HFFc6 (cell line): Measurements from ENCODE around the gene BCR. TPM values are rescaled to one million over a fixed set of nuclear protein-coding genes. Genes with fewer than 3 reads are reported as not detected.

Experiments
- DNase-seq: peaks from one replicate; pipeline ENCODE4 v3.0.0-alpha.2; 2018
- H3K27ac Mint-ChIP-seq: 2 replicates; pipeline ENCODE4 v1.8.0; 2020; ENCODE audit warnings: mild to moderate bottlenecking, mixed read lengths
- H3K27me3 Mint-ChIP-seq: 2 replicates; pipeline ENCODE4 v1.8.0; 2021; ENCODE audit warnings: mild to moderate bottlenecking, moderate library complexity, mixed read lengths; ENCODE audit not compliant: insufficient read depth
- H3K36me3 Mint-ChIP-seq: 2 replicates; pipeline ENCODE4 v1.8.0; 2021; ENCODE audit warnings: low read depth, mixed read lengths
- H3K4me1 Mint-ChIP-seq: 2 replicates; pipeline ENCODE4 v1.8.0; 2020; ENCODE audit warnings: low read depth, mixed read lengths
- H3K4me3 Mint-ChIP-seq: 2 replicates; pipeline ENCODE4 v1.8.0; 2020; ENCODE audit warnings: mild to moderate bottlenecking, moderate library complexity, mixed read lengths
- H3K9me3 Mint-ChIP-seq: 2 replicates; pipeline ENCODE4 v1.8.0; 2020; ENCODE audit warnings: mild to moderate bottlenecking, mixed read lengths
- CTCF ChIP-seq: fragments of 200-600 bp; sonication (generic); IDR thresholded peaks from 2 replicates; pipeline ENCODE4 v1.5.0; 2021; ENCODE audit warnings: antibody characterized with exemption, mild to moderate bottlenecking
- total RNA-seq, 6 experiments: library from RNA; stranded (reverse); fragmentation: NEBNext Ultra II Directional; extraction: Animal tissue kit (Norgen Biotek cat#: 25700); gene quantifications; 2 replicates in 1 of 6; 3 replicates in 5 of 6; pipeline ENCODE4 v1.2.3, GENCODE V29; 2021

The BCR gene
- total RNA-seq, 6 experiments from 2014 or later: 28.0 to 41.3 (median 31.3) TPM

GRCh38 chr22:23143119-23143518, 37.2 kb upstream of the BCR start:
- Mint-ChIP-seq H3K27ac (peak overlapping the region; percentile 94; the same call in 1 of the 2 replicates), H3K36me3 (no peaks in the 10 kb centered on the region), H3K4me1 (peaks cover 43% of the 10 kb centered on the region), H3K27me3 (peaks cover 3% of the 10 kb centered on the region), H3K9me3 (no peaks in the 10 kb centered on the region), H3K4me3 (no peak overlapping the region)
- TF ChIP-seq CTCF: no peak
- no peak for DNase-seq

GRCh38 chr22:23144432-23144831, 35.9 kb upstream of the BCR start:
- H3K4me3 Mint-ChIP-seq: peak overlapping the region; percentile 94
- H3K36me3 Mint-ChIP-seq: no peaks in the 10 kb centered on the region

DNA sequence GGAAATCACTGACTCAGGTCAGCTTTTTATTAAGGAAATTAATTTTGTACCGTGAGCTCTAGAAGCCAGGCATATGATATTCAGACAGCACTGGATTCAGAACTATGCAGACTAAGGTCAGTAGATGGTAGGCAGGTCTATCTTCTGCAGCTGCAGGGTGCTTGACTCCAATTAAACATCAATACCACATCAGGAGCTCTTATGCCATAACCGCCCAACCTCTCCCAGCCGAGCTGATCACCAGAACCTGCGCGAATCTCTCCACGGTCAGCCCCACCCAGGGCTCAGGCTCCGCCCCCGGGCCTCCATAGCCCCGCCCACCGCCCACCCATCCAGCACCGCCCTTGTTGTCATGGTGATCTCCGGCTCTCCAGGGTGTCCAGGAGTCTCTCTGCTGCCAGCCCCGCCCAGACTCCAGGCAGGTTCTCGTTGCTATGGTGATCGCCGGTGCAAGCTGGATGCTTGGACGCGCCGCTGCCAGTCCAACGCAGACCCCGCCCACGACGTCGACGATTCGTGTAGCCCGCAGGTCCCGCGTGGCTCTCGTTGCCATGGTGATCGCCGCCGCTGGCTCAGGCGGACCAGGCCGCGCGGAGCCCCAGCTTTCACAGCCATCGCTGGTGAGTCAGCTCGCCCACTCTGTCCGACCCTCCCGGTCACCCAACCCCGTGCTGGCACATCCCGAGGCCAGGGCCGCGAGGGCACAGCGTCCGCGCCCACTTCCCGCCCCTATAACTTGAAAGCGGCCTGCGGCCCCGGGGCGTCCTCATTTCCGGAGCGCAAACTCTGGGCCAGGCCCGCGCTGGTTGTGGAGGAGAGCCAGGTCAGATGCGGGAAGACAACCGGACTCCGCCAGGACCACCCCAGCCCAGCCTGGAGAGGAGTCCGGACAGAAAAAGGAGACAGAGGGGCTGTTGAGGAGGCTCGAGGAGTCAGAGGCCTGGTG, 35.1 kb upstream of the BCR start, which contains the start of gene RAB36:
TSS of gene RAB36 (plus strand) at position 546 of the 946 bp plus-strand sequence. CDS start 1,140 bp downstream, outside the sequence.
- Mint-ChIP-seq H3K9me3 (no peaks in the 10 kb centered on the region), H3K27me3 (peaks cover 2% of the 10 kb centered on the region), H3K4me3 (peak within 1 kb of the TSS; percentile 94), H3K27ac (peak within 1 kb of the TSS; percentile 95), H3K36me3 (no peaks in the 10 kb centered on the region), H3K4me1 (peaks cover 36% of the 10 kb centered on the region)
- TF ChIP-seq CTCF: no peak
- DNase-seq: peak; percentile 100

More at GRCh38 chr22:23144432-23144831, 35.9 kb upstream of the BCR start:
- DNase-seq: no peak
- TF ChIP-seq CTCF: no peak
- H3K27me3 Mint-ChIP-seq: peaks cover 3% of the 10 kb centered on the region
- peaks cover 36% of the 10 kb centered on the region for H3K4me1 Mint-ChIP-seq
- peak overlapping the region; percentile 95; the same call in 1 of the 2 replicates for H3K27ac Mint-ChIP-seq
- no peaks in the 10 kb centered on the region for H3K9me3 Mint-ChIP-seq

DNA sequence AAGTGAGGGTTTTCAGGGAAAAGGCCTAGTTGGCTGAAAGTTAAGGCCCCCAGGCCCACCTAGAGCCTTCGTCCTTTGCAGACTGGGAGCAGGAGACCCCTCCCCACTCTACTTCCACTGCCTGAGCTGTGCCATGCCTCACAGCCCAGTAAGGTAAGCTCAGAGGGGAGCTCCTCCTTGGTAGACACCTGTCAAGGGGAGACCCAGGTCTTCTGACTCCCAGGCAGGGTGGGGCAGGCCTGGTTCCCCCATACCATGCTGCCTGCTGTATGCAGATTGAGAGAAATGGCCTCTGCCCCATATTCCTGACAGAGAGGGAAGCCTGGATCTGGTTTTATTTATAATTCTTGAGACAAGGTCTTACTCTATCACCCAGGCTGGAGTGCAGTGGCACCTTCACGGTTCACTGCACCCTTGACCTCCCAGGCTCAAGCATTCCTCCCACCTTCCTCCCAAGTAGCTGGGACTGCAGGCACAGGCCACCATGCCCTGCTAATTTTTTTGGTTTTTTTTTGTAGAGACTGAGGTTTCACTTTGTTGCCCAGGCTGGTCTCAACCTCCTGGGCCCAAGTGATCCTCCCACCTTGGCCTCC, 34.3 kb upstream of the BCR start:
- peak overlapping the region; percentile 95 for H3K27ac Mint-ChIP-seq
- H3K36me3 Mint-ChIP-seq: no peaks in the 10 kb centered on the region
- peaks cover under 1% of the 10 kb centered on the region for H3K27me3 Mint-ChIP-seq
- peaks cover 36% of the 10 kb centered on the region for H3K4me1 Mint-ChIP-seq
- no peak for TF ChIP-seq CTCF
- H3K4me3 Mint-ChIP-seq: peak overlapping the region; percentile 94
- no peak for DNase-seq
- no peaks in the 10 kb centered on the region for H3K9me3 Mint-ChIP-seq

GRCh38 chr22:23146478-23147205, 33.7 kb upstream of the BCR start:
- TF ChIP-seq CTCF: no peak
- Mint-ChIP-seq H3K27ac (peak overlapping the region; percentile 95), H3K36me3 (no peaks in the 10 kb centered on the region), H3K4me1 (peaks cover 36% of the 10 kb centered on the region), H3K4me3 (peak overlapping the region; percentile 94), H3K9me3 (no peaks in the 10 kb centered on the region), H3K27me3 (no peaks in the 10 kb centered on the region; the same call in 1 of the 2 replicates)
- peak; percentile 21 for DNase-seq
